NCI-H82 (cell line): ENCODE results near the gene MYBPC2.

Source experiments
- DNase-seq: peaks from one replicate; lab custom pipeline; 2025; lab: John Stamatoyannopoulos, UW

MYBPC2 gene

DNA sequence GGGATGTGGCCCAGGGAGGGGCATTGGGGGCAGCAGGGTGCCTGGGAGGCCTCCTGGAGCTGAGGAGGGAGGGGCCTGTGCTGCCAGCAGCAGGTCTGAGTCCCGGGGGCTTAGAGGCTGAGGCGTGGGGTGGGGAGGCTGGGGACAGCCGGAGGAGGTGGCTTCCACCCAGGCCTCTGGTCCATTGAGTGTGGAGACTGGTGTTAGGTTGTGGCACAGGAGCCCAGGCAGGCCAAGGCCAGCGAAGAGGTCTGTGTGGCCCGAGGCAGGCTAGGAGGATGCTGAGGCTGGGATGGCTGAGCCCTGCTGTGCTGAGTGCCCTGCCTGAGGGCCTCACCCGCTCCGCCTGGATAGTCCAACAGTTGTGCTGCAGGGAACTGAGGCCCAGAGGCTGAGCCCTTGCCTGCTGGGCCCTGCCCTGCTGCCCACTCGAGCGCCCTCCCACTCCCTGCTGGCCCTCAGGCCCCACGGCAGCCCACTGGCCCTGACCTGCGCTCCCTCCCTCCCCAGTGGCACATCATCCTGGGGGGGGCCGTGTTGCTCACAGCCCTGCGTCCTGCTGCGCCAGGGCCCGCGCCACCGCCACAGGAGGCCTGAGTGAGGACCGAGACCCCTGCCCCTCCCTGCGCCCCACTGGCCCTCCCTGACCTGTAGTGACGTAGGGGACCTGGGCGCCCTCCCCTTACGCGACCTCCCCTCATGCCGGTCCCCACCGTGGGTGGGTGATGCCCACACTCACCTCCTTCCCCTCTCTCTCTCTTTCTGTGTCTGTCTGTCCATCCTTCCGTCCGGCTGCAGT, 48.9 kb downstream of the MYBPC2 start:
- DNase-seq = no peak

DNA sequence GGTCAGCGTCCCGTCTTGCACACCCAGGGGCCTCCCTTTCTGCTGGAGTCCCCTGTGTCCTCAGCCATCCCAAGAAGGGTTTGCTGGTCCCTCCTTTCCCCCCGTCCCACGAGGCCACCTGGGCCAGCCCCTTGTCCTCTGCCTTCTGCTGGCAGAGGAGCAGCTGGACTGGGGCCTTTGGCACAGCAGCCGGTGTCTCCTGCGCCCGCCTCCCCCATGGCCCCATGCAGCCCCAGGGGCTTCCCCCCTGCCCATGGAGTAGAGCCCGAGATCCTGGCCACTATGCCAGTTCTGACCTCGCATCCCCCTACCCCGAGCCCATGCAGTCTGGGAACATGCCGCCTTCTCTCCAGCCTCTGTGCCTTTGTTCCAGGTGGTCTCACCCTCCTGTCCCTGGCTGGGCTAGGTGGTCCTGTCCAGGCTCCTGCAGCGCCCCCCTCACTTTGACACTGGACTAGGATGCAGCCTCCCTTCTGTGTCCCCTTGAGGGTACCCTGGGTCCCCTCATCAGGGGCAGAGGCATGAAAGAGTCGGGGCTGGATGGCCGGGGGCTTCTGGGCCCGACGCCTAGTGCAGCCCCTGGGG, 49.7 kb downstream of the MYBPC2 start:
- no peak for DNase-seq

DNA sequence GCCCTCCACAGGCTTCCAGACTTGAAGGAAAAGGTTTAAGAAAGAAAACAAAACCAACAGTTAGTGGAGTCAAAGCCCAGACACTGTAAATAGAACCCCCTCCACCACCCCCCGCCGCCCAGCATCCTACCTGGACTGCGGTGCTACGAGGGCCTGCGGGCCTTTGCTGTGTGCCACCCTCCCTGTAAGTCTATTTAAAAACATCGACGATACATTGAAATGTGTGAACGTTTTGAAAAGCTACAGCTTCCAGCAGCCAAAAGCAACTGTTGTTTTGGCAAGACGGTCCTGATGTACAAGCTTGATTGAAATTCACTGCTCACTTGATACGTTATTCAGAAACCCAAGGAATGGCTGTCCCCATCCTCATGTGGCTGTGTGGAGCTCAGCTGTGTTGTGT, 50.2 kb downstream of the MYBPC2 start:
- DNase-seq = no peak

DNA sequence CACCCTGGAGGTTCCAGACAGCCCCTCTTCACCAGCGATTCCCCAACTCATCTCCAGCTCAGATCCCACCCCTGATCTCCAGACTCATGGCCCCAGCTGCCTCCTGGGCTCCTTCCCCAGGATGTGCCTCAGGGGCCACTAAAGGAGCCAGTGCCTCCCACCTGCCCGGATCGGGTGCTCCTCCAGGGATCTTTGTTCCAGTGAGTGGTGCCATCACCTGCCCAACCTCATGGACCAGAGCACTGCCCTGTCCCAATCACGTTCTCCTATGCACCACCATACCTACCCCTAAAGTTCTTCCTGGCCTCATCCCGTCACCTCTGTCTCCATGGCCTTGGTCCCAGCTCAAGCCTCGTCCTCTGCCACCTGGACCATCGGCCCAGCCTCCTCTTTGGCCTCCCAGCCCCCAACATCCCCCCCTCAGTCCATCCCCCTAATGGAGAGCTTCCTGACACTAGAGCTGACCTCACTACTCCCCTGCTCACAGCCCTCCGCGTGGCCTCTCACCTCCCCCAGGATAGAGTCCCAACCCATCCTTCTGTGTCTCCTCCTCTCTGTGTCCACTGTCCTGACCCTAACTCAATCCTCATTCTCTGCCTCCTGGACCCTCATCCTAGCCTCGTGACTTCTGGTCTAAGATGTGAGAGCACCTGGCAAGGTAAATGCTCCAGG, 52.7 kb downstream of the MYBPC2 start:
- no peak for DNase-seq

DNA sequence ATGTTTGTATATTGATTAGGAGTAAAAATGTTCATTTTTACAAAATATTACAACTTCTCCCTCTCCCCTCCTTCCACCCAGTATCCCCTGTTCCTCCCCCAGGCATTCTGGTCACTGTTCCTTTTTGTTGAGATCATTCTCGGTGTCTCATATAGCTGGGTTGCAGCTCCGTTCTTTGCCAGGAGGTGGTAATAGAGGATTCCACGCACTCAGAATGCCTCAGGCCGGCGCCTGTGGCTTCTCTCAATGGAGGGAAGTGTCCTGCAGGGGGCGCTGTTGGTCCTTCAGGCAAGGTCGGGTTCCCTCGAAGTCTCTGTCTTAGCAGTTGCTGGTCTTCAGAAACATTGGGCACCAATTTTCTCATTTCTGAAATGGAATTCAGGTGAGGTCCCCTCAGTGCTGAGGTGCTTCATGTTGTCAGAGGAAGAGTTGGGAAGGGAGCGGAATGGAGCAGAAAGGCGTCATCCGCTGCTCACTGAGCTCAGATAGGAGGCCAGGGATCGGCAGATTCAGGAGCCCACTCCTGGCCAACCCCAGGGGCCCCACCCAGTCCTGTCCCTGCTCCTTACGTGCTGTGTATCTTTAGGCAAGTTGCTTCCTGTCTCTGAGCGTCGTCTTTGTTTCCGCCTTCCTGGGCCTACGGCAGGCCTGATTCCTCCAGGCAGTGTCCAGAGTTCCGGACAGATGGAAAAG, 54.3 kb downstream of the MYBPC2 start:
- DNase-seq = peak; percentile 60

DNA sequence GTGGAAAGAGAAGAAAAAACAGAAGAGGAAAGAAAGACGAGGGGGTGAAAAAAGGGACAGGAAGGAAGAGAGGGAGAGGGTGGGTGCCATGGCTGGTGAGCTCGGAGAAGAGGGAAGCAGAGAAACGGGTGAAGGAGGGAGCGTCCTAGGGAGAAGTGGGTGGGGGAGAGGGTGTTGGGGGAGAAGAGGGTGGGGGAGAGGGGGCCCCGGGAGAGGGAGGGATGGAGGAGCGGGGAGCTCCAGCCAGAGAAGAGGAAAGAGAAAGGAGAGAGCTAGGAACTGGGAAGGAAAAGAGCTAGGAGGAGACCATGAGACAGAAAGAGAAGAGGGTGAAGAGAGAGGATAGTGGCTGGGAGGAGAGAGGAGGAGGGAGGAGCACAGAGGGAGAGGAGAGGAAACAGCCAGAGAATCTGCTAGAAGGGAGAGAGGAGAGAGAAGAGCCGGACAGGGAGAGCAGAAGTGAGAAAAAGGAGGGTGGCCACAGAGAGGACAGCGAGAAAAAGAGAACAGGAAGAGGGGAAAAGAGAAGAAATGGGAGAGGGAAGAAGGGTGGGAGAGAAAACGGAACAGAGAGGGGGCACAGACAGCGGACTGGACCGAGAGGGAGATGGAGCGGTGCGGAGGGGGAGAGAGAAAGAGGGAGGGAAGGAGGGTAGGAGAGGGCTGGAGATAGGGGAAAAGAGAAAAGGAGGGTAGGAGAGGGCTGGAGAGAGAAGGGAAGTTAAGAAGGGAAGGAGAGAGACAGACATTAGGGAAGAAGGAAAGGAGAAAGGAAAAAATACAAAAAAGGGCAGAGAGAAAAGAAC, 55.9 kb downstream of the MYBPC2 start:
- DNase-seq = no peak

DNA sequence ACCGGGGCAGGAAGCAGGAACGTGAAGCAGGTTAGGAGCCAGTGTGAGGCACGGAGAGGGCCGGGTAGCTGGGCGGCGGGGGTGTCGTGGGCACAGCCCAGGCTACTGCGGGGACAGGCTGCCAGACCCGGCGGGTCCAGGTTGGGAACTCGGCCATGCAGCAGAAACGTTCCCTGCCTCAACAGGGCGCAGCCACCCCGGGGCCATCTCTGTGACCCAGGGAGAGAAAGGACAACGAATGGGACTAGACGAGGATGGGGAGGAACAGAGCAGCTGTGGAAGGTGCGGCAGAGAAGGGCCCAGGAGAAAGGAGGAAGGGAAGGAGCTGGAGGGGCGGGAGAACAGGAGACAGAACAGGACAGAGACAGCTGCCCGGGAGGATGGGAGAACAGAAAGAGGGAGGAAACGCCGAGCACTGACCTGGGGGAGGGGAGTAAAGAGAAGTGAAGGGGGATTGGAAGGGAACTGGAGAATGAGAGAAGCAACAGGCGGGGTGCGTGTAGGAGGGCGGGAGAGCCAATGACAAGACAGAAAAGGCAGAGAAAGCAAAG, 56.8 kb downstream of the MYBPC2 start:
- no peak for DNase-seq

DNA sequence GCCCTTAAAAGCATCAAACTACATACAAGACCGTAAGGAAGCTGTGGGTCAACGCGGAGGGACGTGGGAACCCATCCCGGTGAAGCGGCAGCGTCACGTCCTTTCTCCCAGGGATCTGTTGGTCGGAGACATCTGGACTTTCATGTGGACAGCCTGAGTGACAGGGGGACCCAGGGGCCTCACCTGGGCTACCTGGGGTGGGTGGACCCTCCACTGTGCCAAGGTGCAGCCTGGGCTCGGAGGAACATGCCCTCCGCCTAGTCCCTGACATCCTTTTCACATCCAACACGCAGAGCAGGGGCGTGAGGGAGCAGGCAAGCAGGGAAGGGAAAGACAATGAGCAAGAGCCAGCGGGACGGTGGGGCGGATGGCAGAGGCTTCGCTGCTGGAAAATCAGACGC, 57.7 kb downstream of the MYBPC2 start:
- DNase-seq = no peak

DNA sequence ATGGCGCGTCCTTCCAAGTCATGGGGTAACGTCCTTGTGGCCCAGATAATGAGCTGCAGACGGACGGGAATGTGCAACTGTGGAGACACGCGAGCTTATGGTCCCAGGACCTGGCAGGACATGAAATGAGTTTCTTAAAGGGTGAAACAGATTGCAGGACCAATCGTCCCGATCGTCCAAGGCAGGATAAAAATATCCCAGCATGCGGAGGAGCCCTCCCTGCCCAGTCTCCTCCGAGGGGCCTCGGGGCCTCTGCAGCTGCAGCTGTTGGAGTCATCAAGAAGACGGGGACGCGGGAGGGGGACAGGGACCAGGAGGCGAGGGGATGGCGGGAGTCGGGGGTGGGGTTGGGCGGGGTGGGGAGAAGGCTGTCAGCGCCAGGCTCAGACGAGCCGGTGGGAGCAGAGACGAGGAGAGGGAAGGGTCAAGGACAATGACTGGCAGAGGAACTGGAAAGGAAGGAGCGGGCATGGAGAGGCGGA, 58.3 kb downstream of the MYBPC2 start:
- no peak for DNase-seq

DNA sequence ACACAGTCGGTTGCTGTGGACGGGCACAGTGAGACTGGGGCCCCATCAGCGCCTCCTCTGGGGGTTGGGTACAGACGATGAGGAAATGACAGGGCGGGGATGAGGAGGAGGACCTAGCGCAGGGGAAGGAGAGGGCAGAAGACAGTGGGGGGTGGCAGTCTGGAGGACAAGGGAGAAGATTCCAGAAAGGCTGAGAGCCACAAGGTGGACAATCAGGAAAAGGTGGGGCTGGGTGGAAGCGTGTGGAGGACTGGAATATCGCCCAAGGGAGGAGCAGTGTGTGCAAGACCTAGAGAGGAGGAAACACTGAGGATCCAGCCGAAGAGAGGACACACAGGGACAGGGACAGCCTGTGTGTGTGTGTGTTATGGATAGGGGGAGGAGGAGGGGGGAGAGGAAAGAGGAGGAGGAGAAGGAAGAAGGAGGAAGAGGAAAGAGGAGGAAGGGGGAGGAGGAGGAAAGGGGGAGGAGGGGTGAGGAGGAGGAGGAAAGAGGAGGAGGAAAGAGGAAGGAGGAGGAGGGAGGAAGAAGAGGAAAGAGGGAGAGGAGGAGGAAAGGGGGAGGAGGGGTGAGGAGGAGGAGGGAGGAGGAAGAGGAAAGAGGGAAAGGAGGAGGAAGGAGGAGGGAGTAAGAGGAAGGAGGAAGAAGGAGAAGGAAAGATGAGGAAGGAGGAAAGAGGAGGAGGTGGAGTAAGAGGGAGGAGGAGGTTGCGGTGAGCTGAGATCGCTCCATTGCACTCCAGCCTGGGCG, 59.8 kb downstream of the MYBPC2 start:
- DNase-seq = no peak

DNA sequence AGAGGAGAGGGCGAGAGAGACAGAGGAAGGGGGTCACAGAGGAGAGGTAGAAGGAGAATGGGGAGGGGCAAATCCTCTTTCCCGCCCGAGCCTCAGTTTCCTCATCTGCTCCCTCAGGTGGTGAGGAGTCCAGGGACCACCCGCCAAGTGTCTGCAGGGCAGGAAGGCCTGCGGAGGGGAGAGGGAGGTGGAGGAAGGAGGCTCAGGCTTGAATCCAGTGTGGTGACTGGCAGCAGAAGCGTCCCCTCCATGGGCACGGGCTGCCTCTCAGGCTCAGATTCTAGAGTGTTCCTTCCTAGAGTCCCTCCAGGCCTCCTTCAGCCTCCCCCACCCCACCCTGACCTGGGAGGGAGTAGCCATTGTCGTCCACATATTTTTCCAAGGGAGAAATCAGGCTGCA, 60.5 kb downstream of the MYBPC2 start:
- no peak for DNase-seq

DNA sequence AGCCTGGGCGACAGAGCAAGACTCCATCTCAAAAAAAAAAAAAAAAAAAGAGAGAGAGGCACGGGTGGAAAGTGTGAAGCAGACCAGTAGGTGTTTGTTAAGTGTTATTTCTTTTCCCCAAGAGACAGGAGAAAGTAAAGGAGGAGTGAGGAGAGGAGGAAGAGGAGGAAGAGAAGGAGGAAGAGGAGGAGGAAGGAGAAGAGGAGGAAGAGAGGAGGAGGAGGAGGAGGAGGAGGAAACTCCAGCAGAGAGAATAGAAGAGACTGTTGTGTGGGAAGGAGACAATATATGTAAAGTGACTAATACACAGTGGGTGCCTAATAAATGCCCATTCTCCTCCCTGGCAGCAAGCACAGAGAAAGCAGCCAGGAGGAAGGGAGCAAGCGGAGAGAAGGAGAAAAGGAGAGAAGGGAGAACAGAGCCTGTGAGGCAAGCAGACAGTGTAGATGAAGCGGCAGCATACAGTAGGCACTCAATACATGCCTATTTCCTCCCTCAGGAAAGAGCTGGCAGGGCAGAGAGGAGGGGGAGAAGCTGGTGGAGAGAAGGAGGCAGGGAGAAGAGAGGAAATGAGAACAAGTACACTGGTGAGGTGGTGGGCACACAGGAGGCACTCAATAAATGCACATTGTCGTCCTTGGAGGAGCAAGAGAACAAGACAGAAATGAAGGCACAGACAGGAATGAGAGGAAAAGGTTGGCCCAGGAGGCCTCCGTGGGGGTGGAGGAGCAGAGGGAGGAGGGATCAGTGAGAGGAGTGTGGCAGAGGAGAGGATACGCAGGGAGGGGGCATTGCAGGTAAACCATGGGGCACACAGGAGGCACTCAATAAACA, 61.7 kb downstream of the MYBPC2 start:
- DNase-seq = no peak

DNA sequence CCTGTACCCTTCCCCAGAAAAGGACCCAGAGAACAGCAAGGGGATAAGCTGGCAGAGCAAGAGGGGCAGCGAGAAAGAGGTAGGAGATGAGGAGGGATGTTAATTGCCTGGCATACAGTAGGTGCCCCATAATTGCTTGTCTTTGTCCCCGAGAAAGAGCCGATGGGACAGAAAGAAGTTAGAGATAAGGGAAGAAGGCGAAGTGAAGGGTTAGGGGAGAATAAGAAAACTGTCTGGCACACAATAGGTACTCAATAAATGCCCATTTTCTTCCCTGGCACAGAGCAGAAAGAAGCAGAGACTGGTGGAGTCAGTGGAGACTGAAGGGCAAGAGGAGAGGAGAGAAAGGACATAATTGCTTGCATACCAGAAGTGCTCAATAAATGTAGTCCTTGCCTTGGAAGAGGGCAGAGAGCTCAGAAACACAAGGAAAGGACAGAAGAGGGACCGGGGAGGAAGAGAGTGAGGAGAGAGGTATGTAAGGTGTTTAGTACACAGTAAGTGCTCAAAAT, 62.4 kb downstream of the MYBPC2 start:
- DNase-seq = no peak

DNA sequence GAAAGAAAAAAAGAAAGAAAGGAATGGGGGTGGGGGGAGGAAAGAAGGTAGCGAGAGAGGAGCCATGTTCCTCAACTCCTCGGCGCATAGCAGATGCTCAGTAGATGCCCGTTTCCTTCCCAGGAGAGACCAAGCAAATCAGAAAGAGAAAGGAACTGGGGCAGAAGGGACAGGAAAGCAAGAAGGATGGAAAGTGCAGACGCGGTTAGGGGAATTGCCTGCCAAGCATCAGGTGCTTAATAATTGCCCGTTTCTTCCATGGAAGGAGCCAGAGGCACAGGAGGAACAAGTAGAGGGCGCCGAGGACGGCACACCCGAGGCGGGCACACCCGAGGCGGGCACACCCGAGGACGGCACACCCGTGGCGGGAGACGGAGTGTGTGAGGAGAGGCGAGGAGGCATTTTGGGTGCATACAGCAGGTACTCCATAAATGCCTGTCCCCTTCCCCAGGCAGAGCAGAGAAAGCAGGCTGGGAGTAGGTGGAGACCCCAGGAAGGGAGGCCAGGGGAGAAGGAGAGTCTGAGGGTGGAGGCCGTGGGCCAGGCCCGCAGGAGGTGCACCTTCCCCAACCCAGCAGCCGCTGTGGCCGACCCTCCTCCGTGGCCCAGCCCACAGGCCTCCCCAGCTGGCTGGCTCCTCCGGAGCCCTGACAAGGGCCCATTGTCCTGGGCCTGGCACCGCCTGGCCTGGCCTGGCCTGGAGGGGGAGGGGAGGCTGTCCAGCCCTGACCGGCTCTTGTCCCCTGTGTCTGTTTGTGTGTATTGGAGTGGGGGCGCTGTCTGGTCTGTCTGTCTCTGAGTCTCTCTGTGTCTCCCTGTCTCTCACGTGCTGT, 63.7 kb downstream of the MYBPC2 start:
- no peak for DNase-seq

DNA sequence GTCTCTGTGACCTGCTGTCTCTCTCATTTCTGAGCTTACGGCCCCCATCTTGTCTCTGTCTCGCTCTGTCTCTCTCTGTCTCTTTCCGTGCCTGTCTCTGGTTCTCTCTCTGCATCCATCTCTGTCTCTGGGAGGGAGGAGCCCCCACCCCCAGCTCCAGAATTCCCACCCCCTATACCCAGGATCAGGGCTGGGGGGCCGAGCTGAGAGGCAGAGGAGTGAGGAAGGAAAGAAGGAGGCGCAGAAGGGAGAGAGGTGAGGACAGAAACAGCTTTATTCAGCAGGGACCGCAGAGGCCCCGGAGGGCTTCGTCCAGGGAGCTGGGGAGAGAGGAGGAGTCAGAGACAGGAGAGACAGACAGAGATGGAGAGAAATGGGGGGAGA, 64.3 kb downstream of the MYBPC2 start:
- no peak for DNase-seq

DNA sequence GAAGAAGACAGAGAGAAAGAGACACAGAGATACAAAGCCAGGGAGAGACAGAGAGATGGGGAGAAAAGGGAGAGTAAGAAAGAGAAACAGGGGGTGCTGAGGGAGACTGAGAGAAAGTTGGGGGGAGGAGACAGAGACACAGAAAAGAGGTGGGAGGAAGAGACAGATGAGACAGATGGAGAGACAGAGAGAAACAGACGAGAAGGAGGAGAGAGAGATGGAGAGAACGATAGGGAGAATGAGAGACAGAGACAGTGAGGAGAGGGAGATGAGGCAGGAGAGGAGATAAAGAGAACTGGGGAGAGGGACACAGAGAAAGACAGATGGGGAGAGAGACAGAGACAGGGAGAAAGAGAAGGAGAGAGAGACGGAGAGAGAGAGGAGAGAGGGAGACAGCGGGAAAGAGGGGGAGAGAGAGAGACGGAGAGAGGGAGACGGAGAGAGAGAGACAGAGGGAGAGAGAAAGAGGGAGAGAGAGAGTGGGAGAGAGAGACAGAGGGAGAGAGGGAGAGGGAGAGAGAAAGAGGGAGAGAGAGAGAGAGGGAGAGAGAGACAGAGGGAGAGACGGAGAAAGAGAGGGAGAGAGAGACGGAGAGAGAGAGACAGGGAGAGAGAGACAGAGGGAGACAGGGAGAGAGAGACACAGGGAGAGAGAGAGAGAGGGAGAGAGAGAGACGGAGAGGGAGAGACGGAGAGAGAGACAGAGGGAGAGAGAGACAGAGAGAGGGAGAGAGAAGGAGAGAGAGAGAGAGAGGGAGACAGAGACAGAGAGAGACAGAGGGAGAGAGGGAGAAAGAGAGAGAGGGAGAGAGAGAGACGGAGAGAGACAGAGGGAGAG, 65.7 kb downstream of the MYBPC2 start:
- DNase-seq = no peak

DNA sequence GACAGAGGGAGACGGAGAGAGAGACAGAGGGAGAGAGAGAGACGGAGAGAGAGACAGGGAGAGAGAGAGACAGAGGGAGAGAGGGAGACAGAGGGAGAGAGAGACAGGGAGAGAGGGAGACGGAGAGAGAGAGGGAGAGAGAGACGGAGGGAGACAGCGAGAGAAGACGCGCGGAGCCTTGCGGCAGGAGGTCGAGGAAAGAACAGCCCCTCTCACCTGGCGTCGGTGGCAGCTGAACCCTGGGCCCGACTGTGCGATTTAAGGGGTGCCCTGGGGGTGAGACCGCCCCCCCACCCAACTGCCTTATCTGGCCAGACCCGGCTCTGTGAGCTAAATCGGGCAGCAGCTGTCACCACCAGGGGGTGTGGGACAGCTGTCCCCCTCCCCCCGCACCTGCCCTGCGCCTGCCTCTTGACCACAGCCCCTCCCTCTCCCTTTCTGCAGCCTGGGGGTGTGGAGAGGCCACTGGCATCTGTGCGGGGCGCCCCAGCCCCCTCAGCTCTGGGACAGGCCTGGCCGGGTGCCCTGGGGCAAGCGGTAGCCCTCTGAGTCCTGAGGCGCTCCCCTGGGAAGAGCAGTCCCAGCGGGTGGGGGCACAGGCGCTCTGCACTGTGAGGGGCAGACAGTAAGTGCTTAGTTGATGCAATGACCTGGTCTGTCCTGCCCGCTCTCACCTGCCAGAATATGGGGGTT, 67.5 kb downstream of the MYBPC2 start:
- DNase-seq = peak; percentile 68
